ENCODE results near the gene ATP5PO.
A peak's percentile ranks its signal among the peaks of the same experiment; 100 is the strongest.
"Not testable (repeated sequence)": the region's sequence is repeated elsewhere in the genome, so short reads cannot be mapped to it uniquely, and the experiment has no call there.

Gene ATP5PO

DNA sequence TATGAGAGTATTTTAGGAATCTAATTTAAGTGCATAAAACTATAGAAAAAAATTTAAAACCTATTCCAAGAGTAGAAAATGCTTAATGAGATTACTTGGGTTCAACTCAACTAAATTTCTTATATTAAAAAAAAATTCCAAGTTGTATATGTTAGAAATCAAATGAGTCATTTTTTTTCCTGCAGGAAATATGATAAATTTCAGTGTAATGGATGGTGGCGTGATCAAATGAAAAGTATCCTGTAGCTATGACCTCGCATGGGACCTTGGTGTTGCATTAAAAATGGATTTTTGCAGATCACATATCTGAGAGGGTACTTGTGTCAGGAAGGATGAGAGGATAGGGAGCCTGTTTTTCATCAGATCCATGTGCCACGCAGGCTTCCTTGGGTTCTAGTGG, 17.9 kb downstream of the ATP5PO start:
- DNase-seq = no peak

DNA sequence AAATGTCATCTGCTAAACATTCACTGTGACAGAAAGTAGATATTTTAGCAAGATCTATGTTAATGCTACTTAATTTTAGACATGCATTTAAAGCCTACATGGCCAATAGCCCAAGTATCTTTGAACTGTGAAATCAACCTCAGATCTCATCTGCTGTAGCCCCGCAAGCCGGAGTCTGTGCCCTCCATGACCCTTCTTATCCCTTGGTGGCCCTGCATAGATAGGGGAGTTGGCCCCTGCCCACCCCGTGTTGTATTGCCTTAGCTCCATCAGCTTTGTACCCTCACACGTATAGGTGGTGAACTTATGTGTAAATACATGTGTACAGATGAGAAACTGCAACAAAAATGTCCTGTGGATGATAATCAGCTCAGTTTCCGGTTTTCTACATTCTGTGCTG, 18.5 kb downstream of the ATP5PO start:
- DNase-seq = no peak

DNA sequence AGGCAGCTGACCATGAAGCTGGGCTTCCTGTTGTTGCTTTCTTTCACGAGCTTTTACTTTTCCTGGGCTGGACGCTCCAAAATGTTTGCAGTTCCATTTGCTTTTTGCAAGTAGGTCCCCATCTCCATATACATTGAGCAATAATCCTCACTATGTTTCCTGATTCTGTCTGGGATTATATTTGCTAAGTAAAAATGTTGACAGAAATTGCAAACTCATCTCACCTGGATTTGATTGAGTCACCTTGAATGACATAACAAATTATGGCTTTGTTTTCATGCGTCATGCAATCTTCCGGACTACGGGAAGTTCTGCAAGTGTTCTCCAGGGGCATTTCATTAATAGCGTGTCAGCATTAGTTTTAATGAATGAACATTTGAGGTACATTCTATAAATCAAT, 18.9 kb downstream of the ATP5PO start:
- DNase-seq = no peak

GRCh38 chr21:33895356-33895755, 20.2 kb downstream of the ATP5PO start:
- no peak for DNase-seq

DNA sequence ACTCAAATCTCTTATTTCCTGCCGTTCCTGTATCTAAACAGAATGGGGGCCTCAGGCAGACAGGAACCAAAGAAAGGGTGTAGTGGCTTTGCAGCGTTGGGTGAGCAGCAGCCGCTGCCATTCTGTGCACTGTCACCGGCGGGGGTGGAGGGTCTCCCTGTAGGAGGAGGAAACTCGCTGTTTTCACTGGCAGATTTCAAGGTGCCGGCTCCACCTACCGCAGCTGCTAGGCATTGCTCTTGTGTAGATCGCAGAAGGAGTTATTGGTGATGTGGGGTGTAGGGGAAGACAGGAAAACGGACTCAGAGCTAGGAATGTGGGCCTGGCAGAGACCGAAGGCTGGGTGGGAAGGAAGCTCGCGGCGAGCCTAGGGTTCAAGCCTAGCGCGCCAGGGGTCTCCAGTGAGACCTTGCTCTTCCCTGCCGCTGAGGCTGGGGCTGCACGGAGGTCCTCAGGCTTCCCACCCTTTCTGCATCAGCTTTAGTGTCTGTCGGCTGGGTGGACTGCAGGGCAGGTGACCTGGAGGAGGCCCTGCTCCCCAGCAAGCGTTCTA, 20.8 kb downstream of the ATP5PO start:
- peak; percentile 67 for DNase-seq

- no peak for DNase-seq
Observed at GRCh38 chr21:33893917-33894316, 21.7 kb downstream of the ATP5PO start.

DNA sequence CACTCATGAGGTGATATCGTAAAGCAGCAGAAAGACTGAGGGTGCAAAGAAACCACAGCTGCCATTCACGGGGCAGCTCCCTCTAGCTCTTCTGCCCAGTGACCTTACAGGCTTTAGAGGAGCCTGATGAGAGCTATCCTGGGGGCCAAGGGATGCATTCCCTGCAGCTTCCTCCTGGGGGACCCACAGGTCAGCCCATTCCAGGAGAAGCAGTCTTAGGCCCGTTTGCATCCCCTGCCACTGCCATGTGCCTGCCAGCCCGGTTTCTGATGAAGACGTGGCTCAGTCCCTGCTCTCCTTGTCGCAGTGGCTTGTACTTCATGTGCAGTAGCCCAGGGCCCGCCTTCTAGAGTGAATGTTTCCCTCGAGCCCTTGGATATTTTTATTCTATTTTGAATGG, 22.8 kb downstream of the ATP5PO start:
- no peak for DNase-seq

GRCh38 chr21:33890187-33890586, 25.4 kb downstream of the ATP5PO start:
- DNase-seq = no peak

- DNase-seq = no peak
Observed at GRCh38 chr21:33886321-33886720, 29.3 kb downstream of the ATP5PO start.

- no peak for DNase-seq
Observed at GRCh38 chr21:33885172-33885514, 30.5 kb downstream of the ATP5PO start.

DNA sequence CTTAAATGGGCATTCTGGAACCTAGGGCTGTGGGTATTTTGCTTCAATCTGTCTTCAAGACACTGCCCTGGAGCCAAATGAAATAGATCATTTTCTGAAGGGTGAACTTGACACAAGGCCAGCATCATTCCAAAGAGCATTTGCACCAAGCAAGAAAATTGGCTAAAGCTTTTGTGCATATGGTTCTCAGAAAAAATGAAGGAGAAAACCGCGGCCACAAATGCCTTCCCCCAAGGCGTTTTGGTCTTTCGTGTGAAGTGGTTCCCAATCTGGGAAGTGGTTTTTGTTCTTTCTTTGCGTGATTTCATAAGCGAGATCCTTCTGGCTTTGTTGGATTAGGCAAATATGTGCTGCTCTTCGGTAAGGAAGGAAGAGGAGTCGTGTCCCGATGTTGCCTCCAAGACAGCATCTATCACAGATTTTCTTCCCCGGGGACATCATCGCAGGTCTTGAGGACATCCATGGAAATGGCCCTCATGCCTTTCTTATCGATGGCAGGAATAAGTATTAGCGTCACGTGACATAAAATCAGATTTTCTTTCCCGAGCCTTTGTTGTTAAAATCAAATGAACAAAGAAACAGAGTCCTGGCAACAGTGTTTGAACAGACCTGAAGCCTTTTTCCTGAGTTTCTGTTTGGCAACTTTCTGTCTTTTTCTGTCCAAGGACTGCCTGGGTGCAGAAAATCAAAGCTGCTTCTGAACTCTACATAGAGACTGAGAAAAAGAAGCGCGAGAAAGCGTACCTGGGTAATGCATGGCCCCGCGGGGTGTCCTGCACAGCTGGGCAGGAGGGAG, 31.0 kb downstream of the ATP5PO start:
- no peak for DNase-seq

DNA sequence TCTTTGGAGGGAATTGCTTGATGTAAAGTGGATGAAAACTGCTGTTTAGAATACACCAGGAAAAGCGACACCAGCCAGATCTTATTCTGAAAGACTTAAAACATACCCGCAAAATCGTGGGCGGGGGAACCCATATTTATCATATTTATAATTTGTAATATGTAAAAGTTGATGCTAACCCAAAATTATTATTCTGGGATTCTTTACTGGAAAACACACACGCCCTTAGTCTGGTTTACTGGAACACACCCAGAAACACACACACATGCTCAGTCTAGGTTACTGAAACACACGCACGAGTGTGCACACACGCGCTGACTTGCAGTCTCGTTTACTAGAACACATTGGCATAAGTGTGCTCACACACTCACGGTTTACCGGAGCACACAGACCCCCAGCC, 32.5 kb downstream of the ATP5PO start:
- DNase-seq = no peak

DNA sequence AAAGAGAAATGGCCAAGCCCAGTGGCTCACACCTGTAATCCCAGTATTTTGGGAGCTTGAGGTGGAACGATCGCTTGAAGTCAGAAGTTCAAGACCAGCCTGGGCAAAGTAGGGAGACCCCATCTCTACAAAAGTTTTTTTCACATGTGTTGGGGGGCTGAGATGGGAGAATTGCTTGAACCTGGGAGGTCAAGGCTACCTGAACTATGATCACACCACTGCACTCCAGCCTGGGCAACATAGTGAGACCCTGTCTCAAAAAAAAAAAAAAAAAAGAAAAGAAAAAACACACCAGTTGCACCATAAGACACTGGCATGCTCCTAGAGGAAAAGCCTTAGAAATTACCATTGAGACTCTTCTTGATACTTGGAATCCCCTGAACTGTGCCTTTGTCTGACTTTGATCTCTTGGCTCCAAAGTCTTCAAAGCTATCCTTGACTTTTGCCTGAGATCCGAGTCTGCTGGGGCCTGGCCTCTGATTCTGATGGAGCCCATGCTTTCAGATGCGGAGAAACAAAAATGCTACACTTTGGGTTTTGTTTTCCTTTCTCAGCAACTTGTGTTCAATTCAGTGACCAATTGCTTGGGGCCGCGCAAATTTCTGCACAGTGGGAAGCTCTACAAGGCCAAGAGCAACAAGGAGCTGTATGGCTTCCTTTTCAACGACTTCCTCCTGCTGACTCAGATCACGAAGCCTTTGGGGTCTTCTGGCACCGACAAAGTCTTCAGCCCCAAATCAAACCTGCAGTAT, 33.7 kb downstream of the ATP5PO start:
- no peak for DNase-seq

DNA sequence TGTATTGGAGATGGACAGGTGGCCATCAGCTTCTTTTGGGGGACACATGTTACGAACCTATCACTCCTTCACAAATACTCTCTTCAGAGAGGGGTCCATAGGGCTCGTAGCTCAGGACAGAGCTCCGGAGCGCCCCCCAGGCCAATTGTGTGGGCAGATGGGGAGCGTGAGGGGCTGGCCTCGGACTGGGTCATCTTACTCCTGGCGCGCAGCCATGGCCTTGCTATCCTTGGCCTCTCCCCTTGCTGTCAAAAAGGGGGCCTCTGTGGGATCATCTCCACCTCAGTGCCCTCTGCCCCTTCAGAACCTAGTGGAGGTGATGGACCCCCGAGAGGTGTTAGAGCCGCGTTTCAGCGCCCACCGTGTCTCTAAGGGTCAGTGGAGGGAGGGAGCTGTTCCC, 35.0 kb downstream of the ATP5PO start:
- no peak for DNase-seq

DNA sequence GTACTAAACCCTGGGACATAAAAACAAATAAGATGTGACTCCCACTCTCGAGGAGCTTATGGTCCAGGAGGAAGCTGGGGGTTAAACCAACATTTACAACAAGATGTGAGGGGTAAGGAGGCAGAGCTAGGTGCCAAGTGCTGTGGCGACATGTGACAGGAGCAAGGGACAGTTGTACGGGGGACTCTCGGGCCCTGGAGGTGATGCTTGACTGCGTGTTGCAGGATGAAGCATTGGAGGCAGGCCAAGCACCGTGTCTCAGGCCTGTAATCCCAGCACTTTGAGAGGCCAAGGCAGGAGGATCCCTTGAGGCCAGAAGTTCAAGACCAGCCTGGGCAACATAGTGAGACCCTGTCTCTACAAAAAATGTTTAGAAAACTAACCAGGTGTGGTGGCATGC, 36.8 kb downstream of the ATP5PO start:
- no peak for DNase-seq

DNA sequence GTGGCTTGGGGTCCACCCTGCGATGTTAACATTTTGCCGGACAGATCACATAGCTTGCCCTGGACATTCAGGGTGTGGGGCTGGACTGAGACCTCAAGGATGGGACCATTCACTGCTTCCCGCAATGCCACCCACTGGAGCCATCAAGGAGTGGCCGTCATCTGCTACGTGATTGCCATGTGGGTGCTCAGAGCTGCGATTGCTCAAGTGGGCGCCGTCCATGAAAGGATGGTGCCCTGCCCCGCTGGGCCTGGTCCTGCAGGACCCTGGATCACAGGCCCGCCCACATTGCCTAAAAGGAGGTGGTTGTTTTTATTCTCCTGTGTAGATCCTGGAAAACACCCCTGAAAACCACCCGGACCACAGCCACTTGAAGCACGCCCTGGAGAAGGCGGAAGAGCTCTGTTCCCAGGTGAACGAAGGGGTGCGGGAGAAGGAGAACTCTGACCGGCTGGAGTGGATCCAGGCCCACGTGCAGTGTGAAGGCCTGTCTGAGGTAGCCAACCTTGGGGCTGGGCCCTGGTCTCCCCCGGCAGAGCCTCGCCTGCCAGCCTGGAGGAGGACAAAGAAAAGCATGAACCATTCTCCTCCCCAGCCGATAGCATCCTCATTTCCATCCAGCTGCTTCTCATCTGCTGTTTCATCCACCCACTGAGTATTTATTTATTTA, 40.4 kb downstream of the ATP5PO start:
- no peak for DNase-seq

GRCh38 chr21:33874161-33874560, 41.4 kb downstream of the ATP5PO start:
- no peak for DNase-seq

DNA sequence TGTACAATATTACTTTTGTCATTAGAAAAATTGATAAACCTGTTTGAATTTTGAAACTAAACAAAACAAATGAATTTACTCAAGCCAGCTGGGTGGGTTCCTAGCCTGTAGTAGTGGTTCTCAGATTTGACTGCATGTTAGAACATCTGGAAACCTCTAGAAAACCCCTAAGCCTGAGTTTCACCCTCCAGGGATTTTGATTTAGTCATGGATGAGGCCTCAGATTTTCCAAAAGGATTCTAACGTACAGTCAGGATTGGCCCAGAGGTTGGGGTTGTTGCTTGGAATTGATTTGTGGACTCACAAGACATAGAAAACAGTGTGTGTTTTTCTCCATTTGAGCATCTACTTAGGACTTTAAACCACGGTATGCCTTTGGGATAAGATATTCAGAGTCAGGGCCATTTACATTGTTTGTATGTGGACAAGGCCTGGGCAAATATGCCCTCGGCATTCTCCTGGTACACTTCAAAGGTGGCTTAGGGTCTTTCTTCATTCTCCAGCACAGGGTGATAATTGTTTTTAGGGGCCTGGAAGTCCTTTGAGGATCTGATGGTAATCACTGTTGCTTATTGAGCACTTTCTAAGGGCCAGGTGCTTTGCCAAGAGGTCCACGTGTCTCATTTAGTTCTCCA, 42.6 kb downstream of the ATP5PO start:
- DNase-seq = no peak

DNA sequence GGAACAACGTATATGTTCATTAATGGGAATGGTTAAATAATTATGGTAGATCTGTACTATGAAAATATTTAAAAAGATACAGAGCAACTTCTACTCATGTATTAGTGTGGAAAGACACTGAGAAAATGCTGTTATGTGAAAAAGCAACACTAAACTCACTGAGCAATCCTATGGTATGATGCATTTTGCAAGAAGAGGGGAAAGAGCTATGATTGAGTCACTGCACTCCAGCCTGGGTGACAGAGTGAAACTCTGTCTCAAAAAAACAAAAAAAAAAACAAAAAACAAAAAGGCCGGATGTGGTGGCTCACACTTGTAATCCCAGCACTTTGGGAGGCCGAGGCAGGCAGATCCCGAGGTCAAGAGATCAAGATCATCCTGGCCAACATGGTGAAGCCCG, 44.4 kb downstream of the ATP5PO start:
- no peak for DNase-seq

DNA sequence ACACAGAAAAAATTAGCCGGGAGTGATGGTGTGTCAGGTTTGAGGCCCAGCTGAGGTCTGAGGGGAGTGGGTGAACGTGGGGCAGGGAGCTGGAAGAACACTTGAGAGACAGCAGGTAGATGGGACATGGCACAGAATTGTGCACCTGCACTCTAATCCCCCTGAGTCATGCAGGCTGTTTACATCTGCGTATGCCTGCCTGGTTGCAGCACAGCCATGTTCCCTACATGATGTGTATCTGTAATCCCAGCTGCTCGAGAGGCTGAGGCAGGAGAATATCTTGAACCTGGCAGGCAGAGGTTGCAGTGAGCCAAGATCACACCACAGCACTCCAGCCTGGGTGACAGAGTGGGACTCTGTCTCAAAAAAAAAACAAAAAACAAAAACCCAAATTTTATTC, 44.8 kb downstream of the ATP5PO start:
- DNase-seq = no peak

DNA sequence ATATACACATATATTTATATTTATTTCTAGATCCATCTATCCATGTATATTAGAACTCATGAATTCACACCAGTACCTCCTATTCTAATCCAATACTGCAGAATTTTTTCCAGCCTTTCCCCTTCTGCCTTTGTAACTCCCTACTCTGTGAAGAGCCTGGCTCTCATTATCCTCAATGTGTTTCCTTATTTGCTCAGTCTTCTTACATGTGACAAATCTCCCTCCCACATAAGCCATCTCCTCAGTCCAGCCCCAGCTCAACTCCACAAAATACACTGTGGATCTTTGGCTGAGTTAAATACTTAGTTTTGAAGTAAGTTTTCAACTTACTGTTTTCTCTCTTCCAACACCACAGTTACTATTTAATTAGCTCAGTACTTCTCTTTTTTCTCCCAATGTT, 45.7 kb downstream of the ATP5PO start:
- DNase-seq = no peak

- DNase-seq = not testable (repeated sequence)
Observed at GRCh38 chr21:33867868-33868267, 47.7 kb downstream of the ATP5PO start.

- DNase-seq = no peak
Observed at GRCh38 chr21:33866826-33867225, 48.8 kb downstream of the ATP5PO start.
